Amniotic epithelial cell (primary cell): ENCODE data around the gene KCTD19.

ENCODE experiments used
- DNase-seq: peaks from one replicate; pipeline ENCODE4 v3.0.0-alpha.2; 2010; ENCODE audit warnings: low read depth

Gene KCTD19

GRCh38 chr16:67258161-67258835, 68.2 kb downstream of the KCTD19 start:
- DNase-seq: no peak

DNA sequence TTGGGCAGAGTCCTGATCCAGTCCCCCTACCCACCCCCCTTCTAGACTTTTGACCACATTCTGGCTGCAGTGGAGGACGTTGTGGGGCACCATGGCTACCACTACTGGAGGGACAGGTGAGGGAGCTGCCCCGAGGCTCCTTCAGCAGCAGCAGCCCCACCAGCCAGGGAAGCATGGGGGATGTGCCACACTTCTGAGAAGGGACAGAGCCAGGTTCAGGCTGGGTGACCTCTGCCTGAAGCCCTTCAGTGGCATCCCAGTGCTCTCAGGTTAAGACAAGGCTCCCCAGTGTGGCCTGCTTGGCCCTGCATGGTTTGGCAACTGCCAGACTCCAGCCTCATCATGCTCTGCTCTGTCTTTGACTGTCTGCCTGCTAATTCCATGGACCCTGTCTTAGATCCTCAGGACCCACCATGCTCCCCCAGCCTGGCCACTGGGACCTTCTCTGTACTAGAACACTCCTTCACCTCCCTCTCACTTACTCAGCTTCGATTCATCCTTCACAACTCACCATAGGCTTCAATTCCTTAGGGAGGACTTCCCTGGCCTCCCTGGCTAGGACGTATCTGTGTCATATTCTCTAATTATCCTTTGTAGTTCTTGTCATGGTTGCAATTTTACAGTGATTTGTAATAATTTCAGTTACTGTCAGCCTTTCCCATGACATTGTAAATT, 68.9 kb downstream of the KCTD19 start:
- no peak for DNase-seq

DNA sequence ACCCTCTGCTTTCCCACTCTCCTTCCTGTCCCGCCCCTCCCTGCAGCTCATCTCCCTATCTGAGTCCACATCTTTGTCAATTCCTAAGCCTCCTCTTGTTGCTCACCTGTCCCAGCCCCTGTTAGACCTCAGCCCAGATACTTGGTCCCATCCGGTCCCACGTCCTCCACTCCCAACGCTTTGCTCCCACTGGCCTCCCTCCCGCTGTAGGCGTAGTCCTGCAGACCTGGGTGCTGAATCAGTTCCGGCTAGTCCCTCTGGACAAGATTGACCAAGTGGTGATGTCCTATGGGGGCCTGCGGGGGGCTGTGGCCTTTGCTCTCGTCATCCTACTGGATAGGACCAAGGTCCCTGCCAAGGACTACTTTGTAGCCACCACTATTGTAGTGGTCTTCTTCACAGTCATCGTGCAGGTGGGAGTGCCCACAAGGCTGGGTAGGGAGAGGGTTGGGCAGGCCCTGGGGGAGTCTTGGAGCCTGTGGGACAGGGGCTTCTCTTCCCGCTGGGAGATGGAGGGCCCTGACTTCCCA, 69.8 kb downstream of the KCTD19 start:
- no peak for DNase-seq

DNA sequence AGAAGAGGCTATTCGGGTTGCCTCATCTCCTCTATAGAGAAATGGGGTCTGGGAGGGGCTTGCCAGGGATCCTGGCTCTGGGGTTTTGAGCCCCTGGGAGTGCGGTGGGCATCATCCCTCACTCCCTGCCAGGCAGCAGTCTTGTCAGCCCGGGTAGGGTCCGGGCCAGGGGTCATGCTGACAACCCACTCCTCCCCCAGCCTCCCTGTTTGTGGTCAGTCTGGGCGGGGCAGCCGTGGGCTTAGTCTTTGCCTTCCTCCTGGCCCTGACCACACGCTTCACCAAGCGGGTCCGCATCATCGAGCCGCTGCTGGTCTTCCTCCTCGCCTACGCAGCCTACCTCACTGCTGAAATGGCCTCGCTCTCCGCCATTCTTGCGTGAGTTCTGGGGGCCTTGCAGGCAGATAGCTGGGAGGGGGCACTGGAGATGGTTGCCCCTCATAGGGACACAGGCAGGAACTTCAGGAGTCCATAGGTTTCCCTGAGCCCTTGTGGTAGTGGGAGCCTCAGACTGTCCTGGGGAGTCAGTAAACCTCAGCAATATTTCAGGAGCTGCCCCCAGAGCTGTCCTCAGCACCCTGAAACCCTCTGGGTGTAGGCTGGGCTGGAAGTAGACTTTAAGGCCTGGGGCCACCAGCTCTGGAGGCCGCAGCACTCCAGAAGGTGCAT, 70.9 kb downstream of the KCTD19 start:
- DNase-seq: no peak

- DNase-seq: no peak
Observed at GRCh38 chr16:67254801-67255552, 71.6 kb downstream of the KCTD19 start.

GRCh38 chr16:67252609-67253497, 73.7 kb downstream of the KCTD19 start:
- DNase-seq: no peak

DNA sequence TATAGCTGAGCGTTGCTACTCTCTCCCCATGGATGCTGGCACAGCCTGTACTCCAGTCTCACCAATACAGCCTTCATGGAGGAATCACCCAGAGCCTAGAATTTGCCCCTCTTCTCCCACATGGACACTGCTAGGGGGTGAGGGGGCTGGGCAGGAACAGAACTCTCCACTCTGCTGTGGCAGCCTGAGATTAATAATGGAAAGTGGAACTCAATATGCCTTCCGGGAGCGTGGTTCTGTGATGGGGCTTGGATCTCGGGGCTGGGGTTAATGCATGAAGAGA, 76.6 kb downstream of the KCTD19 start:
- no peak for DNase-seq

DNA sequence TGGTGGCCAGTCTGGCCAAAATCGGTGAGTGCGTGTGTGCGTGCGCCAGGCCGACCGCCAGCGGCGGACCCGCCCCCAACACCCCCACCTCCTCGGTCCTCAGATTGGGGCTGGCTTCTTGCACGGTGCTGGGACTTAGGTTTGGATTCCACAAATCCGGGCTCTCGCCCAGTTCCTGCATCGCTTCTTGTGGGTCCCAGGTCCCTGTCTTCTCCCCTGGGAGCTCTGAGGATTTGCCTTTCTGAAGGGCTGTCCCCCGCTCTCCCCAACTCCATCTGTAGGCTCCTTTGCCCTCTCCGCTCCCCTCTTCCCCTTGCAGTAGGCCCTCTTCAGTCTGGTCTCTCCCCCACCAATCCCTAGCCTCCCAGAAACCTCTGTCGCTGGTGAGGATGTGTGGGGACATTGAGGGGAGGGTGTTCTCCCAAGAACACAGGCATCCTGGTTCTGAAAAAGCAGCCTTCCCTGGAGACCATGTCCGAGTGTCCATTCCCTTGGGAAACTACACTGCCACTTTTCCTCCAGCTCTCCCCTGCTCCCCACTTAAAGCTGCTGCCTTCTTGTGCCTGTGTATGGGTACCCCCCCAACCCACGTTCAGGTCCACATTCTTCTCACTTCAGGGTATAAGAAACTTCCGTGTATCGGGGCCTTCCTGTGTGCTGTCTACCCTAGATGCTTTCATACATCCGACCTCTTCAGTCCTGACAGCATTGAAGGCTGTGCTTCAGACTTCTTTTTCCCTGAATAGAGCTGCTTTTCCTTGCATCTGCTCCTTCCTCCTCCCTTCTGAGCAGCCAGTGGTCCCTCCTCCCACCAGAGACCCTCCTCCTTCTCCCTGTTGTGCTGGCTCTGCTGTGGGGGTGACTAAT, 77.1 kb downstream of the KCTD19 start:
- no peak for DNase-seq

DNA sequence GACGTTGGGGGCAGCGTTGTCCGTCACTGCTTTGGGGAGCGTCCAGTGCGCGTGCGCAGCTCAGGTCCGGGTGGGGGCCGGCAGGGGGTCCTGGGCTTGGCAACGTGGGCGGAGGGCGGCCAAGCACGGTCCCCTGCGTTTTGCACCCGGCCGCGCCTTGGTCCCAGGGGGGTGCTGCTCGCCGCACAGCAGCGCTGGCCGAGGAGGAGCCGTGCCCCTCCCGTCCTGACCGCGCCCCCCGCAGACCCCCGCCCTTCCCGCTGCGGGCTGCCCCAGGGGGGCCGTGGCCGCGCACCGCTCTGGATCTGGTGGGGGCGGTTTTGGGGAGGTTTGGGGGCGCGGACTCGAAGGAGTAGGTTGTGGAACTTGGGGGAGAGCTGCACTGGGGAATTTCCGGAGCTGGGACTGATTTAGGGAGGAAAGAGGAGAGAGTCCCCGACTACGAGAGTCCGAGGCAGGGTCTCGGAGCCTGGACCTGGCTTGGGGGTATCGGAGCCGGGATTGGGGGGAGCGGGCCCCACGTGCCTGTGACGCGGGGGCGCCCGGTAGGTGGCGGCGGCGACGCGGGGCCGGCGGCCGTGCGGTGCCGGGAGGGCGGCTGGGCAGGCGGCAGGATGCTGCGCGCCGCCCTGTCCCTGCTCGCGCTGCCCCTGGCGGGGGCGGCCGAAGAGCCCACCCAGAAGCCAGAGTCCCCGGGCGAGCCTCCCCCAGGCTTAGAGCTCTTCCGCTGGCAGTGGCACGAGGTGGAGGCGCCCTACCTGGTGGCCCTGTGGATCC, 78.0 kb downstream of the KCTD19 start, which contains the start of gene SLC9A5:
SLC9A5 (plus strand) TSS at position 579 of the 777 bp plus-strand sequence; CDS start at position 615, 36 bp downstream.
- no peak for DNase-seq

GRCh38 chr16:67248073-67248400, 78.5 kb downstream of the KCTD19 start:
- DNase-seq: no peak

- peak; percentile 89 for DNase-seq
Observed at GRCh38 chr16:67247192-67248072, 79.1 kb downstream of the KCTD19 start, which contains the start of gene FHOD1. FHOD1 (minus strand) TSS chr16:67247481; CDS start chr16:67247410, 71 bp downstream.

GRCh38 chr16:67246756-67247191, 79.8 kb downstream of the KCTD19 start:
- no peak for DNase-seq

DNA sequence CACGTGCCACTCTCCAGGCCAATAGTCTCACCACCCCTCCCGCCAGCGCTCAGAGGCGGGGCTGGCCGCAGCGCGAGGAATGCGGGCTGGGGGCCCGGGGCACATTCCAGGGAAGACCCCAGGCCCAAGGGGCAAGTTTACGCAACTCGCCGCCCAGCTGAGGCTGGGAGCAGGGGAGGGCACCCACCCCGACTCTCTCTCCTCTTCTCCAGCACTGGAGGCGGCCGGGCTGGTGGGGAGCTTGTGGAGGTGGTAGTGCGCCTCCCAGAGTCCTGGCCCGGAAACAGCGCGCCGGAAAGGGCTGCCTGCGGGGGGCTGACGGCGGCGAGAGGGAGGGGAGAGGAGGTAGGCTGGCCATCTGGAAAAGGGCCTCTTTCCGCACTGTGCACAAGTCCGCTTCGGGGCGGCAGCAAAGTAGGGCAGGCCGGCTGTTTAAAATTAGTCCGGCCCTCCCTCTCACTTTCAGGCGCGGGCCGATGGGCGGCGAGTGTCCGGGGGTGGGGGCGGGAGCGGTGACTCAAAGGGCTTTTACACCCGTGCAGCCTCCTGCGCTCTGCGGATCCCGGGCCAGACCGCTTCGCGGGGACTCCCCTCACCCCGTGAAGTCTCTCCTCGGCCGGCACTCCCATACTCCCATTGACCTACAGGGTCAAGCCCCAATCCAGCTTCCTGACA, 80.3 kb downstream of the KCTD19 start:
- DNase-seq: peak; percentile 85

GRCh38 chr16:67245674-67246080, 80.9 kb downstream of the KCTD19 start:
- DNase-seq: no peak

DNA sequence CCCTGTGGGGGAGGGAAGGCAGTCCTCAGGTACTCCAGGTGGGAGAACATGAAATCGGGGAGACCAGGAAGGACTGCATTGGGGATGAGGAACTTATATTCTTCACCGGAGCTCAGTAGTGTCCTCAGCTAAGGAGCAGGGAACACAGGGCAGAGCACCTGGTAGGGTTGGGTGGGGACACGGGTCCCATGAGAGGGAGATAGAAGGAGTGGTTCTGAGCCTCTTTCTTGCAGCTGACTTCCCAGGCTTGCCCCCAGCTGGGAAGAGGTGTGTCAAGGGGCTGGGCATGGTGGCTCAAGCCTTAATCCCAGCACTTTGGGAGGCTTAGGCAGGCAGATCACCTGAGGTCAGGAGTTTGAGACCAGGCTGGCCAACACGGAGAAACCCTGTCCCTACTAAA, 81.4 kb downstream of the KCTD19 start:
- no peak for DNase-seq

DNA sequence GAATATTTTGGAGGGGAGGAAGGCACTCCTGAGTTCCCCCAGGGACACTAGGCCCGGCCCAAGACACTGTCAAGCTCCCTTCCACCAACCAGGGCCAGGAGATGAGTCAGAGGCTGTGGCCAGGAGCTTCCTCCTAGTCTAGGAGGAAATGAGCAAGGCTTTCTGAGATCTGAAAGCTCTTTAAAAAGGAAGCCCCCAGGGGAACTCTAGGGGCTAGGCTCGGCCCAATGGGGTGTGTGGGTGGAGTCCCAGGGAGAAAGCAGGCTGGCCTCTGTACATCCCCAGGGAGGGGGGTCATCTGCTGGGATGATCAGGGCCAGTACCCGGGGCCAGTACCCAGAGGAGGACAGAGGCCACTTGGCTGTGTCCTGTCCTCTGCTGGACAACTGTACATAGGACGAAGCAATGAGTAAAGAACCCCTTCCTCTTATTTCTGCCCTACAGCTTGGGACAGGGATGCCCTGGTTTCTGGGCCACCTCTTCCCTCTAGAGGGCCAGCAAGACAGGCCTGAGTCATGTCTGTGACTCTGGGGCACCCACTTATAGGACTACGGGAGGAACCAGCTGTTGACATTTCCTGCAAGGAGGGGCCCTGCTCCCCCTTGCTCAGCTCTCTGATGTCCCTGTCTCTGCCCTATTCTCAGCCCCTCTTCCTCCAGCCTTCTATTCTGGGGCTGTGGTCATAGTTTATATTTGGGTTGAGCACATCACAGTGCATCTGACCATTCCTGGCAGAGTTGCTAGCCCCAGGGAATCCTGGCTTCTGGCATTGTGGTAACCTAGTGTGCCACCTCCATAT, 82.0 kb downstream of the KCTD19 start:
- peak; percentile 76 for DNase-seq

DNA sequence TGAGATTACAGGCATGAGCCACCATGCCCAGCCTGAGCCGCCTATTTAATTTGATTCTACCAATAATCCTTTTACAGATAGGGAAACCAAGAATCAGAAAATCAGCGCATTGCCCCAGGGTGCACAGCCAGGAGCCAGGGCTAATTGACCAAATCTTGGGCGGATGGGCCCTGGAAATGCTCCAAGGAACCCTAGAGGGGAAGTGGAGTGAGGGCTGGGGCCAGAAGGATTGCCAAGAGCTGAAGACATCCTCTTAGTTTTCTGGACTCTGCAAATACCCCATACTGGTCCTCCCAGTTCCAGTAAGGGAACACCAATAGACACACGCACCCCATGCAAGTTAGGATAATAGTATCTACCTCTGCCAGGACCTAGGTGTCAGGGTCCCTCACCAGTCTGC, 83.1 kb downstream of the KCTD19 start:
- DNase-seq: no peak
